IPS-18a (cell line): Measurements from ENCODE around the gene SLC44A5.

Experiments
- H3K27ac ChIP-seq: one replicate; pipeline ENCODE4 v1.5.1; 2013; ENCODE audit warnings: low read length
- H3K27me3 ChIP-seq: one replicate; pipeline ENCODE4 v1.6.1; 2013; ENCODE audit warnings: mild to moderate bottlenecking, low read length; ENCODE audit not compliant: control insufficient read depth, insufficient read depth
- H3K36me3 ChIP-seq: one replicate; pipeline ENCODE4 v1.6.1; 2013; ENCODE audit warnings: low read depth, low read length; ENCODE audit not compliant: control insufficient read depth
- H3K4me1 ChIP-seq: one replicate; pipeline ENCODE4 v1.6.1; 2013; ENCODE audit warnings: low read depth, low read length; ENCODE audit not compliant: control insufficient read depth
- H3K4me3 ChIP-seq: one replicate; pipeline ENCODE4 v1.5.1; 2013; ENCODE audit warnings: low read length
- H3K9ac ChIP-seq: one replicate; pipeline ENCODE4 v1.6.1; 2013; ENCODE audit warnings: mild to moderate bottlenecking, low read length, moderate library complexity
- H3K9me3 ChIP-seq: one replicate; pipeline ENCODE4 v1.6.1; 2013; ENCODE audit warnings: low read depth, low read length; ENCODE audit not compliant: control insufficient read depth

The SLC44A5 gene

DNA sequence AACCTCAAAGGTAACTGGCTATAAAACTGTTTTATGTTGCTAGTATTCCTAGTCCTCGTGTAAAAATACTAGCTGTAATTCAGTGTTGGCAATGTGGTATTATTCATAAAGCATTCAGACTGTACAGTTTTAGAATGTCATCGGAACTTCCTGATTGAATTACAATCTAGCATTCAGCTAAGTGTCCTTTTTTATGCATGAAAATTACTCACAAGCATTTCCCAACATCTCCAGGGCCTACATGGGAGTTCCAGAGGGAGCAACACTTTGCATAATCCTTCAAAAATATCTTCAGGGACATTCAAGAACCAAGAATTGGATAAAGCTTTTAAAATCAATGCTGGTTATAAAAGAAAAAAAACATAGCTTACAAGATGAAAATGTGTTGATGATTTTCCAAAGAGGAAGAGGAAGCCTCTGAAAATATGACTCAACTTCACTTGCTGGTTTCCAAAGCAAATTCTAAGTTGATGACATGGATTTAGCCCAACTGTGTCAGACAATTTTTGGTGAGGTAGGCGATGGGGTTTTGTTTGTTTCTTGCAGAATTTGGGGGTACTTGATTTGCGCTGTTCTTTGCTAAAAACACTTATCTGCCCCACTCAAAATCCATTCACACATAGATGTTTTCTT, 137.8 kb downstream of the SLC44A5 start:
- Histone ChIP-seq H3K27ac (no peak overlapping the region), H3K27me3 (no peaks in the 10 kb centered on the region), H3K36me3 (no peaks in the 10 kb centered on the region), H3K9me3 (no peaks in the 10 kb centered on the region), H3K9ac (no peak overlapping the region), H3K4me3 (no peak overlapping the region), H3K4me1 (no peaks in the 10 kb centered on the region)

DNA sequence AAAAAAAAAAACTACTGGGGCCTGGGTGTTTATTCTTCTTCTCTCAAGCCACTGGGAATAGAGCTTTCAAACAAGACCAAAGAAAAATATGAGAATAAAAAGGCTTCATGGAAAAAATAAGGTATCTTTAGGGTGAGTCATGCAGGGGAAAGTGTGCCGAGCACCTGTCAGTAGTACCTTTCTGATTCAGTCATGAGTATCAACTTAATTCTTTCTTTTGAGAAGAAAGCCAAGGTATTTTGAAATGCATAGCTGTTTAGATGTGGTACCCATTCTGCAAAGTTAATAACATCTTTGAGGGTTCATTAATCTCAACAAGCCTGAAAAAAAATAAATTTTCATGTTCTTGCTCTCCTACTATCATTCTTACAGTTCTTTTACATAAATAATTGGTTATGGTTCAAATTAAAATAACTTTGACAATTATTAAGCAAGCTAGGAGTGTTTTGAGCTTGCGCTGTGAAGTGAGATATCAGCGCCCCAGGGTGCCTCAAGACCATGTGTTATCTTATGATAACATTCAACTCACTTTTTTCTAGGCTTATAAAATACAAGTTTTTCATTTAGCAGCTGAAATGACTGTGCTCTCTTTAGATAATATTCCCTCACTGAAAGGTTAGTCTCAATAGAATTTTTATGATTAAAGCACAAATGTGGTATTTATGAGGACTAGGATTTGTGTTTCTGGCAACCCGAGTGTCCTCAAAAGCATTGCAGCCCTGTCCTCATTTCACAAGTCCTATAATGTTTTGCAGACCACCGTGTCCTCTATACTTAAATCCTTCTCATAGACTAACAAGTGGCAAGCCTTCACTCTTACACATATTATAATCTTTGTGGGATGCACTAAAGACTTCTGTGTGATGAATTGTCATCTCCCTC, 138.6 kb downstream of the SLC44A5 start:
- no peak overlapping the region for H3K27ac ChIP-seq
- no peak overlapping the region for H3K4me3 ChIP-seq
- H3K9me3 ChIP-seq: no peaks in the 10 kb centered on the region
- H3K9ac ChIP-seq: no peak overlapping the region
- H3K27me3 ChIP-seq: no peaks in the 10 kb centered on the region
- H3K4me1 ChIP-seq: no peaks in the 10 kb centered on the region
- no peaks in the 10 kb centered on the region for H3K36me3 ChIP-seq

GRCh38 chr1:75471252-75471651, 139.7 kb downstream of the SLC44A5 start:
- Histone ChIP-seq H3K36me3 (no peaks in the 10 kb centered on the region), H3K27me3 (no peaks in the 10 kb centered on the region), H3K9ac (no peak overlapping the region), H3K4me1 (no peaks in the 10 kb centered on the region), H3K9me3 (no peaks in the 10 kb centered on the region), H3K4me3 (no peak overlapping the region), H3K27ac (no peak overlapping the region)

DNA sequence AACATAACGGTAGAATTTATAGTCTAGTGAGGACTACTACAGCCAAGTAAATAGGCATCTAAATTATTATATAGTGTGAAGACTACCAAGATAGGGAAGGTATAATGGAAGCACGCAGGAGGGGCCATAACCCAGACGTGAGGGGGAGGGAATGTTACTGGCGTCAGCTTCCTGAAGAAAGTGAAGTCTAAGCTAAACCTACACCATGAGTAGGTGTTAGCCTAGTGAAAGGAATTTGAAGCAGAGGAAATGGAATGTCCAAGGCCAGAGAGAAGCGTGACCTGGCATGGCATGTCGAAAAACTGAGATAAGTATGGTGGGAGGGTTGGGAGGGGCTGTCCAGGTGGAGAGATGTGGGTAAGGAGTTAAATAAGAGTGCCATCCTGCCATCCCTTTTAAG, 140.5 kb downstream of the SLC44A5 start:
- H3K9ac ChIP-seq: no peak overlapping the region
- no peak overlapping the region for H3K27ac ChIP-seq
- H3K9me3 ChIP-seq: no peaks in the 10 kb centered on the region
- no peak overlapping the region for H3K4me3 ChIP-seq
- no peaks in the 10 kb centered on the region for H3K36me3 ChIP-seq
- no peaks in the 10 kb centered on the region for H3K4me1 ChIP-seq
- H3K27me3 ChIP-seq: no peaks in the 10 kb centered on the region

DNA sequence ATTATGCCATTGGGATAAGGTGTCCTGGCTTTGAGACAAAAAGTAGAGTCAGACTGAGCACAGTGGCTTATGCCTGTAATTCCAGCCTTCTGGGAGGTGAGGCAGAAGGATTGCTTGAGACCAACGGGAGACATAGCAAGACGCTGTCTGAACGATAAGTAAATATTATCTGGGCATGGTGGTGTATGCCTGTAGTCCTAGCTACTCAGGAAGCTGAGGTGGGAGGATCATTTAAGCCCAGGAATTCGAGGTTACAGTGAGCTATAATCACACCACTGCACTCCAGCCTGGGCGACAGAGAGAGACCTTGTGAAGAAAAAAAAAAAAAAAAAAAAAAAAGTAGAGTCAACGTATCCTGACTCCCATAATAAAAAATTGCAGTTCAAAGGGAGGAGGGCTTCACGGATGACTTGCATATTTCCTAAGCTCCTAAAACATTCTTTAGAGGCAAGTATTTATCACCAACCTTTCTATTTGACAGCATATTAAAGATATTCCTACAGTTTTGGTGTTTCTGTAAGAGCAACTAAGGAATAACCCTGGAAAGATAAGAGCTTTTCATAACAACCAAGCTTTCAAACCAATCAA, 141.2 kb downstream of the SLC44A5 start:
- Histone ChIP-seq H3K36me3 (no peaks in the 10 kb centered on the region), H3K9ac (no peak overlapping the region), H3K27ac (no peak overlapping the region), H3K9me3 (no peaks in the 10 kb centered on the region), H3K4me3 (no peak overlapping the region), H3K27me3 (no peaks in the 10 kb centered on the region), H3K4me1 (no peaks in the 10 kb centered on the region)

DNA sequence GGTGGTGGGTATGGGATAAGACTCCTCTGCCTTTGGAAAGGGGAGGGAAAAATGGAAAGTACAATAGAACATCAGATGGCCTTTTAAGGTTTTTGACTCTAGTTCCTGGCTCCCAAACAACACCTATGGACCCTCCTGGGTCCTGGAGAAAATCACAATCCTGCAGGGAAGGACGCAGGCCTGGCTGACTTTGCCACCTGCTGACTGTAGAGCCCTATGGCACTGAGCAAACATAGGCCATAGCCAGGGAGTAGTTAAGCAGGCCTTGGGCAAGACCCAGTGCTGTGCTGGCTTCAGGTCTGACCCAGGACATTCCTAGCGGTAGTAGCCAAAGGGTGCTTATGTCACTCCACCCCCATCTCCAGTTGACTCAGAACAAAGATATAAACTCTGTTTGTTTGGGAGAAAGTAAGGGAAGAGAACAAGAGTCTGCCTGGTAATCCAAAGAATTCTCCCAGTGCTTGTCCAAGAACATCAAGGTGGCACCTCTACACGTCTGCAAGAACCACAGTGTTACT, 149.0 kb downstream of the SLC44A5 start:
- Histone ChIP-seq H3K4me3 (no peak overlapping the region), H3K27ac (no peak overlapping the region), H3K27me3 (no peaks in the 10 kb centered on the region), H3K4me1 (no peaks in the 10 kb centered on the region), H3K9ac (no peak overlapping the region), H3K36me3 (no peaks in the 10 kb centered on the region), H3K9me3 (no peaks in the 10 kb centered on the region)

- no peak overlapping the region for H3K9ac ChIP-seq
- H3K27ac ChIP-seq: no peak overlapping the region
- H3K9me3 ChIP-seq: no peaks in the 10 kb centered on the region
- no peak overlapping the region for H3K4me3 ChIP-seq
- no peaks in the 10 kb centered on the region for H3K36me3 ChIP-seq
- no peaks in the 10 kb centered on the region for H3K27me3 ChIP-seq
- H3K4me1 ChIP-seq: peaks cover 3% of the 10 kb centered on the region
Measured at GRCh38 chr1:75449998-75450397, 160.9 kb downstream of the SLC44A5 start.

DNA sequence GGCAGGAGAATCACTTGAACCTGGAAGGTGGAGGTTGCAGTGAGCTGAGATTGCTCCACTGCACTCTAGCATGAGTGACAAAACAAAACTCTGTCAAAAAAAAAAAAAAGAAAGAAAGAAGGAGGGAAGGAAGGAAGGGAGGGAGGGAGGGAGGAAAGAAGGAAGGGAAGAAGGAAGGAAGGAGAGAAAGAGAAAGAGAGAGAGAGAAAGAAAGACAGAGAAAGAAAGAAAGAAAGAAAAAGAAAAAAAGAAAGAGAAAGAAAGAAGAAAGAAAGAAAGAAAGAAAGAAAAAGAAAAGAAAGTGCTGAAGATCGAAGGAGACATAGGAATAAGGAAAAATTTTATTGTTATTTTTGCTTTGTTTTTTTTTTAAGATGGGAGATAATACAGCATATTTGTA, 166.7 kb downstream of the SLC44A5 start:
- H3K9me3 ChIP-seq: no peaks in the 10 kb centered on the region
- no peak overlapping the region for H3K9ac ChIP-seq
- no peak overlapping the region for H3K4me3 ChIP-seq
- peaks cover 3% of the 10 kb centered on the region for H3K4me1 ChIP-seq
- H3K27me3 ChIP-seq: no peaks in the 10 kb centered on the region
- no peaks in the 10 kb centered on the region for H3K36me3 ChIP-seq
- H3K27ac ChIP-seq: no peak overlapping the region

DNA sequence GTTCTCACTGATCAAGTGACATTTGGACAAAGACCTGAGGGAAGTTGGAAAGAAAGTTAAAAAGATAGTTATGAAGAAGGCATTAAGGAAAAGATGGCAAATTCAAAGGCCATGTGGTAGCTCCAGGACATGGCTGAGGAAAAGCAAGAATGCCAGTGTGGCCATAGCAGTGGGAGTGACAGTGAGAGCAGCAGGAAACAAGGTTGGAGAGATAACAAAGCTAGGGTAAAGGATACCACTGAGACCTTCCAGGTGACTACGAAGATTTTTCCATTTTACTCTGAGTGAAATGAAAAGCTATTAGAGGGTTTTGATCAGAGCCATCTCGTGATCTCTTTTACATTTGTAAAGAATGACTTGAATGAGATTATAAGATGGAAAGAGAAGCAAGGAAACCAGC, 170.6 kb downstream of the SLC44A5 start:
- H3K36me3 ChIP-seq: no peaks in the 10 kb centered on the region
- no peaks in the 10 kb centered on the region for H3K9me3 ChIP-seq
- no peak overlapping the region for H3K4me3 ChIP-seq
- no peaks in the 10 kb centered on the region for H3K4me1 ChIP-seq
- no peak overlapping the region for H3K9ac ChIP-seq
- H3K27me3 ChIP-seq: no peaks in the 10 kb centered on the region
- no peak overlapping the region for H3K27ac ChIP-seq

DNA sequence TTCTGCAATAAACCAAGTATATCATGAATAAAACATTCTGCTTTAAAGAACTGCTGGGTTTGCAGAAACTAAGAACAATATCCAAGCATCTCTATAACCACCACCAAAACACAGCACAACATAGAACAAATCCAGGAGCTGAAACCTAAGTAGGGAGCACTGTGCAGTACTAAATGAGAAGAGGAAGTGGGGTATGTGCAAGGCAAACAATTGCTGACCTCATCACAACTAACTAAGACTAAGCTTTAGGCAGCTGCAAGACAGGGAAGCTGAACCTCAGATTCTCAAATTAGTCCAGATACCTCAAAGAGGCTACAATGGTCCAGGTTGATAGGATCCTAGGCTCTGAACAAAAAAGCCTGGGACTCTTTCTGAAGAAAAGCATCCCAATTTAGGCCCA, 172.6 kb downstream of the SLC44A5 start:
- Histone ChIP-seq H3K4me3 (no peak overlapping the region), H3K4me1 (no peaks in the 10 kb centered on the region), H3K27me3 (no peaks in the 10 kb centered on the region), H3K9ac (no peak overlapping the region), H3K27ac (no peak overlapping the region), H3K36me3 (no peaks in the 10 kb centered on the region), H3K9me3 (no peaks in the 10 kb centered on the region)

GRCh38 chr1:75431843-75432242, 179.1 kb downstream of the SLC44A5 start:
- H3K4me1 ChIP-seq: no peaks in the 10 kb centered on the region
- no peaks in the 10 kb centered on the region for H3K36me3 ChIP-seq
- H3K27me3 ChIP-seq: no peaks in the 10 kb centered on the region
- H3K4me3 ChIP-seq: no peak overlapping the region
- no peak overlapping the region for H3K27ac ChIP-seq
- no peak overlapping the region for H3K9ac ChIP-seq
- no peaks in the 10 kb centered on the region for H3K9me3 ChIP-seq
